Dendritic cell treated with granulocyte-macrophage colony-stimulating factor and Interleukin-4, amounts not matched to agents 40 ng/mL and 50 ng/mL, for 4 days (primary cell): ENCODE measurements around the gene C22orf39.
A peak's percentile ranks its signal among the peaks of the same experiment; 100 is the strongest.

ENCODE experiments used
- H3K27ac Mint-ChIP-seq: one replicate; pipeline ENCODE4 v1.8.0; 2022; ENCODE audit warnings: mild to moderate bottlenecking, mixed read lengths
- H3K27me3 Mint-ChIP-seq: one replicate; pipeline ENCODE4 v1.8.0; 2022; ENCODE audit warnings: mild to moderate bottlenecking, mixed read lengths
- H3K36me3 Mint-ChIP-seq: one replicate; pipeline ENCODE4 v1.8.0; 2022; ENCODE audit warnings: low read depth, mixed read lengths
- H3K4me1 Mint-ChIP-seq: one replicate; pipeline ENCODE4 v1.8.0; 2022; ENCODE audit warnings: low read depth, mixed read lengths
- H3K4me3 Mint-ChIP-seq: one replicate; pipeline ENCODE4 v1.8.0; 2022; ENCODE audit warnings: mild to moderate bottlenecking, moderate library complexity, mixed read lengths
- H3K9me3 Mint-ChIP-seq: one replicate; pipeline ENCODE4 v1.8.0; 2022; ENCODE audit warnings: mixed read lengths
- intact Hi-C: fragments of 100-400 bp; cut with micrococcal nuclease; formaldehyde crosslinking; loops from one replicate; pipeline ENCODE4 v1.15.0; 2022

The C22orf39 gene

GRCh38 chr22:19447330-19448075 is at the start of gene C22orf39:
Gene C22orf39, minus strand, starts transcription at chr22:19447711. Its CDS starts 23 bp downstream, at chr22:19447688.
- Mint-ChIP-seq H3K4me3 (peak within 1 kb of the TSS; percentile 96), H3K36me3 (peaks cover 45% of the 10 kb centered on the region), H3K4me1 (peaks cover 41% of the 10 kb centered on the region), H3K27me3 (no peaks in the 10 kb centered on the region), H3K9me3 (no peaks in the 10 kb centered on the region), H3K27ac (peak within 1 kb of the TSS; percentile 82)
- intact Hi-C loops, result loop anchor here (1.0 to 2.0 kb wide), 2 partner anchors 15 to 32 kb away; partner anchors contain the start of genes CDC45, MRPL40 and UFD1

DNA sequence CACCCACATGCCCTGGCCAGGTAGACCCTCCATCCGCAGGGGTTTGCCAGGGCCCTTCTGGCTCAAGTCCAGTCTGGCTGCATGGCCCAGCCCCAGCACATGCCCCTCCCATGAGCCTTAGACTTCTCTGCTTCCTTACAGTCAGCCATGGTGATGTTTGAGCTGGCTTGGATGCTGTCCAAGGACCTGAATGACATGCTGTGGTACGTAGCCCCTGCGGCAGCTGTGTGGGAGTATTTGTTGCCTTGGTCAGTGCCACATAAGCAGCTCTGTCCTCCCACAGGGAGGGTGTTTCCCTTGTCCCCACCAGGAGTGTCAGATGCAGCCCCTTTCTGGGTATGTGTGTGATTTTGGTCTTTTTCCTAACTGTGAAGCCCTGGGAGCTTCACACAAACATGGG is 49.7 kb upstream of the C22orf39 start:
- H3K27me3 Mint-ChIP-seq, result no peaks in the 10 kb centered on the region
- no peaks in the 10 kb centered on the region for H3K36me3 Mint-ChIP-seq
- intact Hi-C loops, result loop anchor here (10.0 kb wide), 1 partner anchor 128 kb away; no protein-coding TSS in a partner anchor
- H3K4me3 Mint-ChIP-seq, result no peak overlapping the region
- H3K27ac Mint-ChIP-seq, result no peak overlapping the region
- H3K4me1 Mint-ChIP-seq, result no peaks in the 10 kb centered on the region
- H3K9me3 Mint-ChIP-seq, result no peaks in the 10 kb centered on the region

DNA sequence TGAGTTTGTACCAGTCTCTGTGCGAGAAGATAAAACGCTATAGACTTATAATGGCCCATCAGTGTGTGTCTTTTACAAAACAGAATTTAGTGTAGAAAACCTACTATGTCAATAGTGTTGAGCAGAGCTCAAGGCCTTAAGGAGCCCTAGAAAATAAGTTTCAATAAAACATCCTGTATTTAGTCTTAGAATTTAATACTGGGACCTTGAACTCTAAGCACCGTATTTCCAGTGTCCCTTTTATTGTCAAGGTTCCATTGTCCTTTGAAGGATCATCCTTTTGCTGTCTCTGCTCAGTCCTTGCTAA is 48.8 kb upstream of the C22orf39 start:
- Mint-ChIP-seq H3K27ac (no peak overlapping the region), H3K9me3 (no peaks in the 10 kb centered on the region)
- intact Hi-C loops, result loop anchor here (10.0 kb wide), 1 partner anchor 129 kb away; no protein-coding TSS in a partner anchor

GRCh38 chr22:19495562-19496323 is 48.2 kb upstream of the C22orf39 start:
- no peak overlapping the region for H3K27ac Mint-ChIP-seq
- no peaks in the 10 kb centered on the region for H3K27me3 Mint-ChIP-seq
- H3K36me3 Mint-ChIP-seq, result no peaks in the 10 kb centered on the region
- no peaks in the 10 kb centered on the region for H3K9me3 Mint-ChIP-seq
- intact Hi-C loops, result loop anchor here (10.0 kb wide), 1 partner anchor 129 kb away; no protein-coding TSS in a partner anchor
- H3K4me1 Mint-ChIP-seq, result no peaks in the 10 kb centered on the region
- no peak overlapping the region for H3K4me3 Mint-ChIP-seq

More for the DNA sequence above, 48.8 kb upstream of the C22orf39 start:
- Mint-ChIP-seq H3K27me3 (no peaks in the 10 kb centered on the region), H3K4me3 (no peak overlapping the region), H3K36me3 (no peaks in the 10 kb centered on the region), H3K4me1 (no peaks in the 10 kb centered on the region)

GRCh38 chr22:19494676-19495173 is 47.2 kb upstream of the C22orf39 start:
- no peaks in the 10 kb centered on the region for H3K36me3 Mint-ChIP-seq

GRCh38 chr22:19494001-19494560 is 46.6 kb upstream of the C22orf39 start:
- Mint-ChIP-seq H3K9me3 (no peaks in the 10 kb centered on the region), H3K27me3 (no peaks in the 10 kb centered on the region), H3K4me1 (no peaks in the 10 kb centered on the region), H3K36me3 (no peaks in the 10 kb centered on the region), H3K27ac (no peak overlapping the region), H3K4me3 (no peak overlapping the region)
- intact Hi-C loops, result loop anchor here (10.0 kb wide), 1 partner anchor 131 kb away; no protein-coding TSS in a partner anchor

More at GRCh38 chr22:19494676-19495173, 47.2 kb upstream of the C22orf39 start:
- no peaks in the 10 kb centered on the region for H3K4me1 Mint-ChIP-seq
- no peak overlapping the region for H3K27ac Mint-ChIP-seq
- intact Hi-C loops, result loop anchor here (10.0 kb wide), 1 partner anchor 130 kb away; no protein-coding TSS in a partner anchor
- H3K4me3 Mint-ChIP-seq, result no peak overlapping the region
- no peaks in the 10 kb centered on the region for H3K27me3 Mint-ChIP-seq
- no peaks in the 10 kb centered on the region for H3K9me3 Mint-ChIP-seq

DNA sequence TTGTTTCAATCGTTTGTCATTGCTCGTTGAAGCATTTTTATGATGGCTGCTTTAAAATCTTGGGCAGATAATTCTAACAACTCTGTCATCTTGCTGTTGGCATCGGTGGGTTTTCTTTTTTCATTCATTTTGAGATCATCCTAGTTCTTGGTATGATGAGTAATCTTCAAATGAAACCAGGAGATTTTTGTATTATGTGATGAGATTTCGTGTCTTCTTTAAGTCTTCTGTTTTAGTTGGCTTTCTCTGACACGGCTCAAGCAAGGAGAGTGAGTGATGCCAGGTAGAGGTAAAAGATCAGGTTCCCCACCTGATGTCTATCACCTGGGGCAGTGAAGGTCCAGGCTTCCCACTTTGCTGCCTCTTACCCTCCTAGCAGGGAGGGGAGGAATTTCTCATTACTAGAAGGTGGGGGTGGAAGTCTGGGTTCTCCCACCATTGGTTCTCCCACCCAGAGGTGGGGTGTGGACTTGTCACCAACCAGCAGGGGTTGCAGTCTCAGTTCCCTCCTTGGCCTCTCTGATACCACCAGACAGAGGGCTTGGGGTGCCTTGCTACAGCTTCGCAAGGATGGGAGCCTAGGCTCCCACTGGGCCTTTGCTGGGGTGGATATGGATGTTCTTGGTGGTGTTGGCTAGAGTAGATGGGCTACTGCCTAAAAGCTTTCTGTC is 45.1 kb upstream of the C22orf39 start:
- intact Hi-C loops, result loop anchor here (10.0 kb wide), 1 partner anchor 132 kb away; no protein-coding TSS in a partner anchor
- Mint-ChIP-seq H3K9me3 (no peaks in the 10 kb centered on the region), H3K27me3 (no peaks in the 10 kb centered on the region), H3K27ac (no peak overlapping the region), H3K4me3 (no peak overlapping the region), H3K36me3 (no peaks in the 10 kb centered on the region), H3K4me1 (no peaks in the 10 kb centered on the region)

DNA sequence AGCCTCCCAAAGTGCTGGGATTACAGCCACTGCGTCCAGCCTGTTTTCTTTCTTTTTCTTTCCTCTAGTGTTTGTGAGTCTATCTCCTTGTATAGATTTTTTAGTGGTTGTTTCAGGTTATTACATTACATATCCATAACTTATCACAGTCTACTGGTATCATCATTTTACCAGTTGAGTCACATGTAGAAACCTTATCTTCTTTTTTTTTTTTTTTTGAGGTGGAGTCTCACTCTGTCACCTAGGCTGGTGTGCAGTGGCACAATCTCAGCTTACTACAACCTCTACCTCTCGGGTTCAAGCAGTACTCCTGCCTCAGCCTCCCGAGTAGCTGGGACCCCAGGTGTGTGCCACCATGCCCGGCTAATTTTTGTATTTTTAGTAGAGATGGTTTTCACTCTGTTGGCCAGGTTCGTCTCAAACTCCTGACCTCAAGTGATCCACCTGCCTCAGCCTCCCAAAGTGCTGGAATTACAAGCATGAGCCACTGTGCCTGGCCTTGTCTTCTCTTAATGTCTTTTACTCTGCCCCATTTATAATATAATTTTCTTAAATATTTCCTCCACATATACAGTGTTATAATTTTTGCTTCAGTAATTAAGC is 43.2 kb upstream of the C22orf39 start:
- H3K9me3 Mint-ChIP-seq, result no peaks in the 10 kb centered on the region
- no peak overlapping the region for H3K4me3 Mint-ChIP-seq
- H3K4me1 Mint-ChIP-seq, result no peaks in the 10 kb centered on the region
- no peak overlapping the region for H3K27ac Mint-ChIP-seq
- no peaks in the 10 kb centered on the region for H3K27me3 Mint-ChIP-seq
- H3K36me3 Mint-ChIP-seq, result no peaks in the 10 kb centered on the region
- intact Hi-C loops, result loop anchor here (10.0 kb wide), 1 partner anchor 134 kb away; no protein-coding TSS in a partner anchor

GRCh38 chr22:19488884-19489843 is 41.7 kb upstream of the C22orf39 start:
- Mint-ChIP-seq H3K27ac (no peak overlapping the region), H3K4me3 (no peak overlapping the region), H3K27me3 (no peaks in the 10 kb centered on the region), H3K9me3 (no peaks in the 10 kb centered on the region), H3K36me3 (no peaks in the 10 kb centered on the region), H3K4me1 (no peaks in the 10 kb centered on the region)
- intact Hi-C loops, result no loop called here

- Mint-ChIP-seq H3K4me3 (no peak overlapping the region), H3K36me3 (no peaks in the 10 kb centered on the region), H3K27ac (no peak overlapping the region), H3K9me3 (no peaks in the 10 kb centered on the region), H3K4me1 (peaks cover 5% of the 10 kb centered on the region), H3K27me3 (no peaks in the 10 kb centered on the region)
- intact Hi-C loops, result no loop called here
Observed at GRCh38 chr22:19488285-19488684, 40.8 kb upstream of the C22orf39 start.

DNA sequence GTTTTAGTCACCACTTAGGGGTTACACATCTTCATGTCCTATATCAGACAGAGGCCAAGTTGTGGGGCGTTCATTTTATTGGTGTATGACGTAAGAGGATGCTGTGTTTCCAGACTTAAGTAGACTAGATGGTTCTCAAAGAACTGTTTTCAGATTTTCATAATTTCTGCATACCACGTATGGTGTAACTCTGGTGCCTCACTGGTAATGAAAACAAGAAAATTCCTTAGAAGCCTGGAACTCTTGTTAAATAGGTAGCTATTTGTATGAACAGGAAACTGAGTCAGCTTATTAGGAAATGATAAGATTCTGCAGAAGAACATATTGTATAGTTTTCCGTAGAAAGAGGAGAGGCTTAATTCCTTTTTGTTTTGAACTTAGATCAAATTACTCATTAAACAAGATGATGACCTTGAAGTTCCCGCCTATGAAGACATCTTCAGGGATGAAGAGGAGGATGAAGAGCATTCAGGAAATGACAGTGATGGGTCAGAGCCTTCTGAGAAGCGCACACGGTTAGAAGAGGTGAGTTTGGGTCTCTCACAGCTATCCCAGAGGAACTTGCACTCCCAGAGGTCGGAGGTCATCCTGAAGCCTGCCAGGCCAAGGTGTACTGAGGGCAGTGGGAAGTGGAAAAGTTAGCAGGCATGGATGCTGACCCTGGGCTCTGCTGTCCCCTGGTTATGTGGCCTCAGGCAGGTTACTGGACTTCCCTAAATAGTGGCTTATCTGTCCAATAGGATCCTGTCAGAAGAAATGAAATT is 36.2 kb upstream of the C22orf39 start:
- H3K4me1 Mint-ChIP-seq, result peaks cover 15% of the 10 kb centered on the region
- no peak overlapping the region for H3K27ac Mint-ChIP-seq
- H3K36me3 Mint-ChIP-seq, result peaks cover 7% of the 10 kb centered on the region
- H3K4me3 Mint-ChIP-seq, result no peak overlapping the region
- H3K9me3 Mint-ChIP-seq, result no peaks in the 10 kb centered on the region
- intact Hi-C loops, result no loop called here
- no peaks in the 10 kb centered on the region for H3K27me3 Mint-ChIP-seq

DNA sequence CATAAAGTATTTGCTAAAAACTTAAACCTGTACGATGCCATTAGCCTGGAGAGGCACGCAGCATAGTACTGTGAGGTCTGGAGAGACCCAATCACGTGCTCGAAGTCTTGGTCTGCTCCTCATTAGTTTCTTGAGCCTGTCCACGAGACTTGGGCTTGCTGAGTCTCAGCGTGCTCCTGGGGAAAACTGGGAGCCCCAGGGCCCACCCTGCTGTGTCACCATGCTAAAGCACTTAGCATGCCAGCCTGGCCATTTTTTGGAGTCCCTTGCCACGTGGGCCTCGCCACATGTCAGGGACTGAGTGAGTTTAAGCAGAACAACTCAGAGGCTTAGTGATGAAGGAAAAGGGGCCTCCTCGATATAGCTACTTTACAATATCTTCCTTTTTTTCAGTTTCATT is 34.8 kb upstream of the C22orf39 start:
- Mint-ChIP-seq H3K27me3 (no peaks in the 10 kb centered on the region), H3K9me3 (no peaks in the 10 kb centered on the region), H3K4me3 (no peak overlapping the region), H3K36me3 (peaks cover 12% of the 10 kb centered on the region), H3K4me1 (peaks cover 25% of the 10 kb centered on the region), H3K27ac (no peak overlapping the region)
- intact Hi-C loops, result no loop called here
